Upper lobe of left lung (tissue), 4 donors: ENCODE results near the gene MAN2B2.

Source experiments
- CTCF ChIP-seq, 6 experiments: fragments of 450-650 bp in 4 of 6; fragments of 200-600 bp in 2 of 6; sonication (generic) in 2 of 6; IDR thresholded peaks; one replicate each; pipeline ENCODE4 v1.5.1; 2016 to 2019; ENCODE audit warnings: antibody characterized with exemption in 6 of 6
- EP300 ChIP-seq, 4 donors: sonication (generic); formaldehyde crosslinking; IDR thresholded peaks; one replicate each; pipeline ENCODE4 v1.5.1; 2017; ENCODE audit warnings: antibody characterized with exemption in 4 of 4, control low read depth in 2 of 4
- POLR2A ChIP-seq, 4 donors: fragments of 450-650 bp; IDR thresholded peaks; one replicate each; pipeline ENCODE4 v1.5.1; 2016 to 2017; ENCODE audit warnings: antibody characterized with exemption in 4 of 4, mild to moderate bottlenecking in 2 of 4
- POLR2AphosphoS5 ChIP-seq, 2 donors: sonication (generic); formaldehyde crosslinking; IDR thresholded peaks; one replicate each; pipeline ENCODE4 v1.5.1; 2017; ENCODE audit warnings: antibody characterized with exemption in 2 of 2

GRCh38 chr4:6663596-6664393, 88.8 kb downstream of the MAN2B2 start:
- TF ChIP-seq POLR2A (IDR thresholded peaks at IDR 0.05), result no peak
- TF ChIP-seq CTCF (IDR thresholded peaks at IDR 0.05), result no peak
- no peak for TF ChIP-seq POLR2AphosphoS5 (IDR thresholded peaks at IDR 0.05)
- TF ChIP-seq EP300 (IDR thresholded peaks at IDR 0.05), result no peak
